Jurkat, Clone E6-1 (cell line): ENCODE results near the gene PPP2R5E.

Experiments used
- DNase-seq: peaks from one replicate; pipeline ENCODE4 v3.0.0-alpha.2; 2011; ENCODE audit warnings: low read depth, low spot score
- H3K4me3 ChIP-seq: 2 replicates; pipeline ENCODE4 v1.5.1; 2011; ENCODE audit warnings: mild to moderate bottlenecking, low read length, control low read depth, moderate library complexity

Gene PPP2R5E

DNA sequence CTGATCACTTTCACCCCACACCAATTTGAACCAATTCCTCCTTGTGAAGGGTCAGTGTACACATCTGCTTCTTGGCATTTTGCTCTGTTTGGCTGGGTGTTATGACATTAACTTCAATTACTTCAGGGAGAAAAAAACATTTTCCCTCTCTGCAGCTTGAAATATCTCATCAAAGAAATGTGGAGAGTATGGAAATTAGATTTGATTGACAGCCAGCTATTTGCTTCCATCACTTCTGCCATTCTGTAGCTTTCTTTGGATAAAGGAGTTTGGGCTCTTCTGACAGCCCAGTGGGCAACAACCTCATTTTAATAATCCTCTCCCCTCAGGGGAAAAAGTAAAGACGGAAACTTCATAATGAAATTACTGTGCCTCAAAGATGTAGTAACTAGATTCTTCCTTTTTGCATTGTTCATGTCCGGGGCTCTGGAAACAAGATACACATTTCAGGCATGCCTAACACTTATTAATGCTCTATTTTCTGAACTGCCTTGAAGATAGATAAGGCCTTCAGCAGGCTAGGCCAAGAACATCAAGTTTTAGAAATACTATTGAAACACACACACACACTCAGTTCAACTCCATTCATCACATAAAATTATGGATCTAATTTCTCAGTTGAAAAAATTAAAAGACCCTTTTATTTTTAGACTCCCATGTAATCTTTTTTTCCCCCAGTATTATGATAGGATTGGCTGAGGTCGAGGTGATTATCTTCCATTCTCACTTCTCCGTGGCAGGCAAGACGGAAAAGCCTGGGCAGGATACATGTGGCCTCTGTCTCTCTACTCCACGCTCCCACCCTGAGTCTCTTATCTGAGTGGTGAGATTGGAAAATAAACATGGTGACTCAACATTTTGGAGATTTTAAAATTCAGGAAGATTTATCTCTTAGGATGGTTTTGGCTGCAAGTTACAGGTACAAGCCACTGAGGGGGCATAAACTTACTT lies 214.1 kb downstream of the PPP2R5E start:
- no peak overlapping the region for H3K4me3 ChIP-seq
- no peak for DNase-seq

DNA sequence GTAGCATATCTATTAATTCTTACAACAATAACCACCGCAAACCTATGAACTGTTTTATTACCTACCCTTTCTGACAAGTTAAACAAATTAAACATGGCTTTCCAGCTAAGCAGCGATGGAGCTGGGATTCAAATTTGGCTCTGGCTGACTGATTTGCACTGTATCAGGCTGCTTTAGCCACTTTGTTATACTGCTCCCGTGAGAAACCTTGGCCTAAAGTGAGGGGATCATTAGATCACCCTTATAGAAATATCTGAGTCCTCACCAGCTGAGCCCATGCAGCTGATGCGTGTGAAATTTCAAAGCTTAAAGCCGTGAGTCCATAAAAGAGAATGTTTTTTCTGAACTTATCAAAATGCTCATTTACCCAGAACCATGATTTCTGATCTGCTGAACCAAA lies 216.3 kb downstream of the PPP2R5E start:
- no peak for DNase-seq

GRCh38 chr14:63322897-63323573 lies 220.1 kb downstream of the PPP2R5E start:
- H3K4me3 ChIP-seq = no peak overlapping the region
- no peak for DNase-seq

More for the DNA sequence above, 216.3 kb downstream of the PPP2R5E start:
- H3K4me3 ChIP-seq = no peak overlapping the region

GRCh38 chr14:63322472-63322871 lies 220.7 kb downstream of the PPP2R5E start:
- DNase-seq = no peak
- H3K4me3 ChIP-seq = no peak overlapping the region
